K562 (cell line): ENCODE data around the gene LMF2. TPM values are rescaled to one million over a fixed set of nuclear protein-coding genes. Genes with fewer than 3 reads are reported as not detected.

Experiments
- FOXM1 ChIP-seq, 2 experiments: fragments of 450-650 bp in 1 of 2; sonication (generic) in 1 of 2; formaldehyde crosslinking in 1 of 2; IDR thresholded peaks; 2 replicates each; pipeline versions ENCODE4 v1.6.1 to v1.9.0; 2017 to 2022; ENCODE audit warnings: low read depth in 2 of 2, mild to moderate bottlenecking in 2 of 2, missing genetic modification reagents in 1 of 2, moderate library complexity in 1 of 2
- NELFE ChIP-seq: IDR thresholded peaks from 2 replicates; pipeline ENCODE4 v1.6.1; 2011; ENCODE audit warnings: mild to moderate bottlenecking; ENCODE audit not compliant: insufficient read depth, insufficient read length
- NEUROD1 ChIP-seq: fragments of 150-350 bp; IDR thresholded peaks from 2 replicates; pipeline ENCODE4 v1.6.1; 2014; ENCODE audit warnings: borderline replicate concordance, low read length, low read depth; ENCODE audit not compliant: partially characterized antibody
- ZNF830 ChIP-seq: fragments of 250-450 bp; sonication (Bioruptor Pico); IDR thresholded peaks from 2 replicates; pipeline ENCODE4 v1.5.0; 2021; ENCODE audit warnings: mild to moderate bottlenecking
- polyA plus RNA-seq, 8 experiments: library from polyadenylated mRNA; depleted of rRNA in 4 of 8; stranded (reverse) in 5 of 8; unstranded in 3 of 8; fragments of >200 nt; fragmentation: Nextera tagmentation in 2 of 8; fragmentation: Illumina TruSeq in 1 of 8; extraction: Ambion mirVana in 2 of 8; extraction: Trizol in 1 of 8; gene quantifications; 2 replicates each; pipeline versions ENCODE4 v1.2.1 to v1.2.3, GENCODE V29; 2011 to 2014; ENCODE audit warnings: inconsistent platforms in 1 of 8, missing spikeins in 1 of 8
- total RNA-seq, 7 experiments: library from RNA; depleted of rRNA in 6 of 7; stranded (reverse); fragments of >200 nt in 6 of 7; fragmentation: Illumina TruSeq in 2 of 7; extraction: Trizol in 2 of 7; gene quantifications; 2 replicates each; pipeline versions ENCODE4 v1.2.1 to v1.2.3, GENCODE V29; 2011 to 2021; ENCODE audit warnings: low replicate concordance in 1 of 7
- TF ChIP-seq, protein P1 (sequence below): fragments of 250-450 bp; sonication (Bioruptor Pico); IDR thresholded peaks from 2 replicates; pipeline ENCODE4 v1.9.0; 2021; ENCODE audit warnings: mild to moderate bottlenecking, inconsistent platforms
- TF ChIP-seq, protein P2 (sequence below), 2 experiments: IDR thresholded peaks; 2 replicates each; pipeline ENCODE4 v1.6.1; 2012; ENCODE audit warnings: improper control_type of control experiment in 2 of 2, low read depth in 2 of 2, low read length in 2 of 2, borderline replicate concordance in 1 of 2

Gene LMF2
- total and polyA plus RNA-seq, 9 of the 15 experiments (the other 6 are each of a cell fraction or from before 2014, with no cell fraction given) = 0.08 to 37.1 (median 7.6) TPM

DNA sequence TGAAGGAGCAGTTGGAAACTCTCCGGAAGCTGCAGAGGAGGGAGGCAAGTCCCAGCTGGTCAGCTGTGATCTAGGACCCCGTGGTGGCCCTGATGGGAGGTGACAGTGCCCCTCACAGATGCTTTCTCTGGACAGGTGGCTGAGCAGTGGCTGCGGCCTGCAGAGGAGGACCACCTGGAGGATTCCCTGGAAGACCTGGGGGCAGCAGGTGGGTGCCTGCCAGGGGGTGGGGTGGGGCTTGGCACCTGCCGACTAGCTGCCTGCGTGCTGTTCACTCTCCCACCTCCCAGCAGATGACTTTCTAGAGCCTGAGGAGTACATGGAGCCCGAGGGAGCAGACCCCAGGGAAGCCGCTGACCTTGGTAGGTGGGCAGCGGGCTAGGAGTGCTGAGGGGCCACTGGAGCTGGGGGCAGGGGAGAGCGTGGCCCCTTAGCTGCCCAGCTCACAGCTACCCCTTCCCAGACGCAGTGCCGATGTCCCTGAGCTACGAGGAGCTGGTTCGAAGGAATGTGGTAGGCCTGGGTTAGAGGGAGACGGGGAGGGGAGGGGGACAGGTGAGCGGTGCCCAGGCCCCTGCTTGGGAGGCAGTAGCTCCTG is 14.8 kb upstream of the LMF2 start (continued):
- TF ChIP-seq, protein P1, sequence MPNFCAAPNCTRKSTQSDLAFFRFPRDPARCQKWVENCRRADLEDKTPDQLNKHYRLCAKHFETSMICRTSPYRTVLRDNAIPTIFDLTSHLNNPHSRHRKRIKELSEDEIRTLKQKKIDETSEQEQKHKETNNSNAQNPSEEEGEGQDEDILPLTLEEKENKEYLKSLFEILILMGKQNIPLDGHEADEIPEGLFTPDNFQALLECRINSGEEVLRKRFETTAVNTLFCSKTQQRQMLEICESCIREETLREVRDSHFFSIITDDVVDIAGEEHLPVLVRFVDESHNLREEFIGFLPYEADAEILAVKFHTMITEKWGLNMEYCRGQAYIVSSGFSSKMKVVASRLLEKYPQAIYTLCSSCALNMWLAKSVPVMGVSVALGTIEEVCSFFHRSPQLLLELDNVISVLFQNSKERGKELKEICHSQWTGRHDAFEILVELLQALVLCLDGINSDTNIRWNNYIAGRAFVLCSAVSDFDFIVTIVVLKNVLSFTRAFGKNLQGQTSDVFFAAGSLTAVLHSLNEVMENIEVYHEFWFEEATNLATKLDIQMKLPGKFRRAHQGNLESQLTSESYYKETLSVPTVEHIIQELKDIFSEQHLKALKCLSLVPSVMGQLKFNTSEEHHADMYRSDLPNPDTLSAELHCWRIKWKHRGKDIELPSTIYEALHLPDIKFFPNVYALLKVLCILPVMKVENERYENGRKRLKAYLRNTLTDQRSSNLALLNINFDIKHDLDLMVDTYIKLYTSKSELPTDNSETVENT (CRISPR knock-in tag) = no peak
- TF ChIP-seq NELFE (no peak), NEUROD1 (no peak), FOXM1 (IDR thresholded peaks at IDR 0.05; ENCODE audit: low read depth) (no peak), FOXM1 (CRISPR knock-in tag; IDR thresholded peaks at IDR 0.05; ENCODE audit: low read depth) (no peak), ZNF830 (CRISPR knock-in tag) (no peak)
- TF ChIP-seq, protein P2, sequence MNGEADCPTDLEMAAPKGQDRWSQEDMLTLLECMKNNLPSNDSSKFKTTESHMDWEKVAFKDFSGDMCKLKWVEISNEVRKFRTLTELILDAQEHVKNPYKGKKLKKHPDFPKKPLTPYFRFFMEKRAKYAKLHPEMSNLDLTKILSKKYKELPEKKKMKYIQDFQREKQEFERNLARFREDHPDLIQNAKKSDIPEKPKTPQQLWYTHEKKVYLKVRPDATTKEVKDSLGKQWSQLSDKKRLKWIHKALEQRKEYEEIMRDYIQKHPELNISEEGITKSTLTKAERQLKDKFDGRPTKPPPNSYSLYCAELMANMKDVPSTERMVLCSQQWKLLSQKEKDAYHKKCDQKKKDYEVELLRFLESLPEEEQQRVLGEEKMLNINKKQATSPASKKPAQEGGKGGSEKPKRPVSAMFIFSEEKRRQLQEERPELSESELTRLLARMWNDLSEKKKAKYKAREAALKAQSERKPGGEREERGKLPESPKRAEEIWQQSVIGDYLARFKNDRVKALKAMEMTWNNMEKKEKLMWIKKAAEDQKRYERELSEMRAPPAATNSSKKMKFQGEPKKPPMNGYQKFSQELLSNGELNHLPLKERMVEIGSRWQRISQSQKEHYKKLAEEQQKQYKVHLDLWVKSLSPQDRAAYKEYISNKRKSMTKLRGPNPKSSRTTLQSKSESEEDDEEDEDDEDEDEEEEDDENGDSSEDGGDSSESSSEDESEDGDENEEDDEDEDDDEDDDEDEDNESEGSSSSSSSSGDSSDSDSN (IDR thresholded peaks at IDR 0.05; ENCODE audit: borderline replicate concordance in 1 of 2, low read depth in 2 of 2, low read length in 2 of 2) = no peak
- TF ChIP-seq, all 486 proteins: peak for 0
